Activated CD4-positive, CD25-positive, alpha-beta regulatory T cell treated with anti-CD3 and anti-CD28 coated beads, Interleukin-2, amount 50 U/mL, for 72 hours (primary cell): Measurements from ENCODE around the gene SEPTIN12.

Source experiments
- DNase-seq: peaks from one replicate; pipeline ENCODE4 v3.0.0; 2021

The SEPTIN12 gene

DNA sequence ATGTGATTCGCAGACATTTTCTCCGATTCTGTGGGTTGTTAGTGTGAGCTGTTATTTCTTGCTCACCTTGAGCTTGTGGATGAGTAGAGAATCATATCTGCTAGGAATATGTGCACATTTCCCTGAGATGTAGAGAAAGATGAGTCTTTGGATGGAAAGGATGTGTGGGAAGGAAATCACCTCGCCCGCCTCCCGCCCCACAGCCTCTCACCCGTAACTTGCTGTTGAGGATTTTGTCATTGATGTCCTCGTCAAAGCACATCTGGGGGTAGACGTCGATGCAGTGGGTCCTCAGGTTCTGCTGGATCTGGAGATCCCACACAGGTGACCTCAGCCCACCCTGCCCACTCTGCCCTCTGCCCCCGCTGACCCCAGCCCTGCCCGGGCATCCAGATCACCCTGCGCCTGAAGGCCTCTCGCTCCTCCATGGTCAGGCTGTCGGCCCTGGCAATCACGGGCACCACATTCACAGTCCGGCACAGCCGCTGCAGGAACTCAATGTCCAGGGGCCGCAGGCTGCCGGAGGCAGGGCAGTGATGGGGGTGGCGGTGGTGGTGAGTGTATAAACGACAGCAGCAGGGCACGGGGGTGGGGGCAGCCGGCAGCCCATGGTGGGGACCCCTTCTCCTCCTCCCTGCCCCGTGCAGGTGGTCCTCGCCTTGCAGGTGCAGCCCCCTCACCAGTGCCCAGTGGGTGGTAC lies 4.7 kb downstream of the SEPTIN12 start:
- no peak for DNase-seq

DNA sequence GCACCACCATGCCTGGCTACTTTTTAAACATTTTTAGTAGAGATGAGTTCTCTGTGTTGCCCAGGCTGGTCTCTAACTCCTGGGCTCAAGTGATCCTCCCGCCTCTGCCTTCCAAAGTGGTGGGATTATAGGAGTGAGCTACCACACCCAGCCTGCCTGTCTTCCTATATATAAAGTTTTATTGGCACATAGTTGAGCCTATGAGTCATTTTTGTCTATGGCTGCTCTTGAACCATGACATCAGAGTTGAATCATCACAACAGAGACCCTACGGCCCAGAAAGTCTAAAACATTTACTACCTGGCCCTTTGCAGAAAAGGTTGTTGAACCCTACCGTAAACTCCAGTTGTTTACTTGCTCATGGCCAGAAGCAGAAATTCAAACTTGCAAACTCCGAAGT lies 7.9 kb downstream of the SEPTIN12 start:
- DNase-seq, result no peak

GRCh38 chr16:4778050-4778392 lies 10.1 kb downstream of the SEPTIN12 start:
- DNase-seq, result no peak

GRCh38 chr16:4777339-4778049 lies 10.7 kb downstream of the SEPTIN12 start:
- DNase-seq, result no peak

DNA sequence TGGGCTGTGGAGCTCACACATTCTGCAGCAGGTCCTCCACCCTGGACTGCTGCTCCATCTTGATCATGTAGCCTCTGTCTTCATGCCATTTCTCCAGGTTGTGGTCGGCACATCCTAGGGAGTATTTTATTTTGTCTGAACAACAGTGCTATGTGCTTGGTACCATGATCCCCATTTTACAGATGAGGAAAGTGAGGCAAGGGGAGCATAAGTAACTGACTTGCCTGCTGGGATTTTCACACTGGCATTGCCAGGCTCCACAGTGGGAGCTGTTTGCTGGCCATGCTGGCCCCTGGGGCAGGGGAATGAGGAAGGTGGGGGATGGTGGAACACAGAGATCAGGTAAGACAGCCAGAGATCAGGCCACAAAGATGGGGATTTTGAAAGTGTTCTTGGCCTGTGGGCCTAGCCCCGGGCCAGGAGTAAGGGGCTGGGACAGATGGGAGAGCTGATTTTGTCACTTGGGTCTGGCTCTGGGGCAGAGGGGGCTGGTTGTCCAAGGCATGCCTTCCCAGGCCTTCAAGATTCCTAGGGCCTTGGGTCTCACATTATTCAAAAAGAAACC lies 11.9 kb downstream of the SEPTIN12 start:
- DNase-seq, result no peak

DNA sequence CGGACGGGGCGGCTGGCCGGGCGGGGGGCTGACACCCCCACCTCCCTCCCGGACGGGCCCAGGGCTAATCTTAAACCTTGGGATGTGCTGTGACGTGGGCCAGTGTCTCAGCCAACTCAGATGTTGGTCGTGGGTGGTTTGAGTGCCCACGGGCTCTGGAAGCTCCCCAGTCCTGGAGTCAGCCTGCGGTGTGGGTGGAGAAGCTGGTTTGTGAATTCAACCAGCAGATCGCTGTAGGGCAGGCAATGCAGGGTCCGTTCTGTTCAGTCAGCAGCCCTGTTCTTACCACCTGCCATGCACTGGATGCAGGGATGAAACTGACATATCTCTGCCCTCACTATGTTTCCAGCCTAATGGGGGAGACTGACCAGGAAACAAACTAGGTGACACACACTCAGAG lies 13.1 kb downstream of the SEPTIN12 start:
- DNase-seq, result no peak

DNA sequence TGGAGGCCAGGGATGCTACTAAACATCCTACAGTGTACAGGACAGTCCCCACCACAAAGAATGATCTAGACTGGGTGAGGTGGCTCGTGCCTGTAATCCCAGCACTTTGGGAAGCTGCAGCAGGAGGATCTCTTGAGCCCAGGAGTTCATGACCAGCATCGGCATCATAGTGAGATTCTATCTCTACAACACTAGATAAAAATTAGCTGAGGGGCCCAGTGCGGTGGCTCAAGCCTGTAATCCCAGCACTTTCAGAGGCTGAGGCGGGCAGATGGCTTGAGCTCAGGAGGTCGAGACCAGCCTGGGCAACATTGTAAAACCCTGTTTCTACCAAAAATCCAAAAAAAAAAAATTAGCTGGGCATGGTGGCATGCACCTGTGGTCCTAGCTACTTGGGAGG lies 15.8 kb downstream of the SEPTIN12 start:
- no peak for DNase-seq

GRCh38 chr16:4771646-4772045 lies 16.5 kb downstream of the SEPTIN12 start:
- no peak for DNase-seq

DNA sequence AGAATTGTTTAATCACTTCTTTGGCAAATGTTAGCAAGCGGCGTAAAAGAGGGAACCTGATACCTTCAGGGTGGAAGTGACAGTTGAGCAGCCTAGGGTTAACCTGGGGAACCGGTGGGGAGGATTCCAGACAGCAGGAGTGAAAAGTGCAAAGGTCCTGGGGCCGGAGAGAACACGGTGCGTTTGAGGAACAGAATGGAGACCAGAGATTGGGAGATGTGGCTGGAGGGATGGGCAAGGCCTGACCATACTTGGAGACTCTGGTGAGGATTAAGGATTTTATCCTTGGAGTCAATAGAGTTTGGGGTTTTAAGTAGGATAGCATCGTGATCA lies 18.9 kb downstream of the SEPTIN12 start:
- DNase-seq, result no peak

DNA sequence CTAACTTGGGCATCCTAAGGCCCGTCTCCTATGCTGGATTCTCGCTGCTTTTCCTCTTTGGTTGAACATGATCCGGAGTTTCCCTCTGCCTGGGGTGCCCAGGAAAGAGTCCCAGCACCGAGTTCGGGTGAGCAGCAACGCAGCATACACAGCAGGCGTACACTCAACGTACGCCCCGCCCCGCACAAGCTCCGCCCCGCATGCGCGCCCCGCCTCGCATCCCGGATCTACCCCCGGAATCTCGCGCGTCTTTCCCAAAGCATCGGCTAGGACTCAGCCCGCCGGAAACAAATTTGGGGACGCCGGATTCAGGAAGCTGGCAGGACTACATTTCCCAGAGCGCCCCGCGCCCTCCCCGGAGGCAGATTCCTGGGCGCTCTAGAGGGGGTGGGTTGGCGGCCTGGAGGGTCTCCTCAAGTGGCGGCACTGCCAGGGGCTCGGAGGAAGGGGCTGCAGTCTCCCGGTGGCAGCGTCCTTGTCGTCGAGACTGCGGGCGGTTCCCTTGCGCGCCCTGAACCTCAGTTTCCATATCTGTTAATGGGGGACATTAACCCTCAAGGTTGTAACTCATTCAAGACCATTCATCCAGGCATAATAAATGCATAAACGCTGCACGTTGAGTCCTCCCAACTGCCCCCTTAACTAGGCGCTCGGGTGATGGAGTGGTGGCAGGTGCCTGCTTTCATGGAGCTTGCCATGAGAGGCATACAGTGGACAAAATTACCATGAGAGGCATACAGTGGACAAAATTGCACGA lies 19.4 kb downstream of the SEPTIN12 start:
- peak; percentile 82 for DNase-seq

GRCh38 chr16:4767872-4768548 lies 20.1 kb downstream of the SEPTIN12 start:
- no peak for DNase-seq

DNA sequence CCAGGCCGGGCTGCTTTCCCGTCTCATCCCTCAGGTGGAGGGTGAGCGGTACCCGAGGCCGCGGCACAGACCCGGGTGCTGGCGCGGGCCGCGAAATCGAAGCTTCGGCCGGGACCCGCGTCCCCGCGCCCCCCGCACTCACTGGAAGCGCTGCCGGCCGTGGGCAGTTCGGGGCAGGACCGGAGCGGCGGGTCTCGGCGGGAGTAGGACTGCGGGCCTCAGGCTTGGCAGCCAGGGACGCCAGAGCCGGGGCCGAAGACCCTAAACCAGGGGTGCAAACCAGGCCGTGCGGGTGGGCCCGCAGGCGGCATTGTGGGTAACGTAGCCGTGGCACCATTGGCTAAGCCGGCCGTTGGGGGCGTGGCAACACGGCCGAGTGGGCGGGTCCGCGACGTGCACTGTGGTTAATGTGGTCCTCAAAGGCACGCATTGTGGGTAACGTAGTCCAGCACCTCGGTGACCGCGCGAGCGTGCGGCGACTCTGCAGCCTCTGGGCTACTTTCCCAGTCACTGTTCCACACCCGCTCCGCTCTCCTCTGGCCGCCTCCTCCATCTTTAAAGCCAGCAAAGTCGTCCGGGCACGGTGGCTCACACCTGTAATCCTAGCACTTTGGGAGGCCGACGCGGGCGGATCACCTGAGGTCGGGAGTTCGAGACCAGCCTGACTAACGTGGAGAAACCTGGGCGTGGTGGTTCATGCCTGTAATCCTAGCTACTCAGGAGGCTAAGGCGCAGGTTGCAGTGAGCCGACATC lies 21.1 kb downstream of the SEPTIN12 start, which contains the start of gene ZNF500:
Gene ZNF500 (minus strand): TSS at position 288 of the 754 bp plus-strand sequence. CDS start 1,184 bp downstream, outside the sequence.
- DNase-seq, result peak; percentile 98

GRCh38 chr16:4765511-4766474 lies 22.4 kb downstream of the SEPTIN12 start:
- no peak for DNase-seq

DNA sequence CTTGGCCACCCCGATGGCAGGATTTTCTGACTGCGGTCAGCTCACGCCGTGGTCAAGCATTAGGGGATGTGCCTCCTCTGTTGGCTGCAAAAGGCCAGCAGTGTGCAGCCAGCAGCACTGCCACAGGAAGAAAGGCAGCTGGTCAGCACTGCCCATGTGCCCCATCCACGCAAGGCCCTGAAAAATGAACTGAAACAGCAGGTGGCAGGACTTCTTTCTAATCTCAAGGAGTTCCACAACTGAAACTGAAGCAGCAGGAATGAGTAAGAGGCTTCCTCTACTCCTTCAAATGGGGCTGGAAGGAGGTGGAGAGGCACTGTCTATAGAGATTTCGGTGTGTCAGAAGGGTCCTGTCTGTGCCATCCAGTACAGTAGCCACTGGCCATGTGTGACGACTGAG lies 24.4 kb downstream of the SEPTIN12 start:
- no peak for DNase-seq

DNA sequence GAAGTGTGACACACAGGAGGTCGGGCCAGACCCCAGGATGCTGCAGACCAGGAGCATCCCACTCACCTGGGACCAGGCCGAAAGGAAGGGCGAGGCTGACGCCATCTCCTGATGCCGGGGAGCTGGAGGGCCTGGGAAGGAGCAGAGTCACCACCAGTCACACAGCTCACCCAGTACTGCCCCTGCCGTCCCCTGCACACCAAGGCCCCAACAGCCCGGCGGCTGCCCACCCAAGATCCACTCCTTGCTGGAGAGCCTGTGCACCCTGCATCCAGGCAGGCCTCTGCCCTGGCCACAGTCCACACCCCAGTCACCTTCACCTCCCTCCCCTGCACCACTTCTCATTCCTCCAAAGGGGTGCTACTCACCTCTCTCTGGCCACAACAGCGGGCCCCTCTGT lies 25.9 kb downstream of the SEPTIN12 start:
- DNase-seq, result no peak

GRCh38 chr16:4760221-4760910 lies 27.8 kb downstream of the SEPTIN12 start:
- DNase-seq, result no peak

- no peak for DNase-seq
These were observed 32.5 kb downstream of the SEPTIN12 start for GRCh38 chr16:4755687-4756086.

DNA sequence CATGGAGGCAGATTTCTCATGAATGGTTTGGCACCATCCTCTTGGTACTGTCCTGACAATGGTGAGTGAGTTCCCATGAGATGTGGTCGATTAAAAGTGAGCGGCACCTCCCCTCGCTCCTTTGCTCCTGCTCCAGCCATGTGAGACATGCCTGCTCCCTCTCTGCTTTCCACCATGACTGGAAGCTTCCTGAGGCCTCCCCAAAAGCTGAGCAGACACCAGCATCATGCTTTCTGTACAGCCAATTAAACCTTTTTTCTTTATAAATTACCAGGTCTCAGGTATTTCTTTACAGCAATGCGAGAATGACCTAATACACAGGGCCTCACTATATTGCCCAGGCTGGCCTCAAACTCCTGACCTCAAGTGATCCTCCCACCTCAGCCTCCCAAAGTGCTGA lies 33.3 kb downstream of the SEPTIN12 start:
- no peak for DNase-seq

DNA sequence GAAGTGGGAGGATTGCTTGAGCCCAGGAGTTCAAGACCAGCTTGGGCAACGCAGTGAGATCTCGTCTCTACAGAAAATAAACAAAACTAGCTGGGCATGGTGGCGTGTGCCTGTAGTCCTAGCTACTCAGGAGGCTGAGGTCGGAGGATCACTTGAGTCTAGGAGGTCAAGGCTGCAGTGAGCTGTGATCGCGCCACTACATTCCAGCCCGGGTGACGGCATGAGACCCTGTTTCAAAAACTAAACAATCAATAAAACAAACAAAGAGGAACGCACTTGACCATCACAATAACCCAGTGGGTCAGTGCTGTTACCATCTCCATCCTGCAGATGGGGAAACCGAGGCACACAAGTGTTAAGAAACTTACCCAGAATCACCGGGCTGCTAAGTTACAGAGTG lies 34.9 kb downstream of the SEPTIN12 start:
- no peak for DNase-seq

GRCh38 chr16:4752351-4753100 lies 35.6 kb downstream of the SEPTIN12 start:
- DNase-seq, result no peak
